GM20000 (cell line): Measurements from ENCODE around the gene TFPI2.
"Not testable (repeated sequence)": the region's sequence is repeated elsewhere in the genome, so short reads cannot be mapped to it uniquely, and the experiment has no call there.

Experiments
- DNase-seq: peaks from one replicate; pipeline ENCODE4 v3.0.0; 2012; ENCODE audit warnings: low spot score
- TF ChIP-seq, protein P1 (sequence below): IDR thresholded peaks from 2 replicates; pipeline ENCODE4 v1.5.1; 2012; ENCODE audit warnings: mild to moderate bottlenecking, control low read depth; ENCODE audit errors: extremely low read depth, missing control alignments

Gene TFPI2

DNA sequence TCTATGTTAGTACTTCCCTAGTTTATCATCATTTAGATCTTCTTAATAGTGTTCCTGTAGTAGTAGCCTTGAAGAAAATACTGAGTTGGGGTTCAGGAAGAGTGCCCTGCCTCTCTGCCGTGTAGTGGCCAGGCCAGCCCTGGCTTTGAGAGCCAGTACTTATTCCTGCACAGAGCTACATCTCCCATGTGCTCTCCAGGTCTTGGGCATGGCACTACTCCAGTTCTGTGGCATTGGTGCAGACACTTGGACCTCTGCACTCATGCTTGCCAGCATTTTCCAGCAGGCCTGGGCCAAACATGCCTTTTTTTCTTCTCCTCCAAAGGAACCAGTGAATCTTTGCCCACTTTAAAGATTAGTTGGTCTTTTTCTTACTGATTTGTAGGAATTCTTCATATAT, 36.2 kb upstream of the TFPI2 start:
- TF ChIP-seq, protein P1, sequence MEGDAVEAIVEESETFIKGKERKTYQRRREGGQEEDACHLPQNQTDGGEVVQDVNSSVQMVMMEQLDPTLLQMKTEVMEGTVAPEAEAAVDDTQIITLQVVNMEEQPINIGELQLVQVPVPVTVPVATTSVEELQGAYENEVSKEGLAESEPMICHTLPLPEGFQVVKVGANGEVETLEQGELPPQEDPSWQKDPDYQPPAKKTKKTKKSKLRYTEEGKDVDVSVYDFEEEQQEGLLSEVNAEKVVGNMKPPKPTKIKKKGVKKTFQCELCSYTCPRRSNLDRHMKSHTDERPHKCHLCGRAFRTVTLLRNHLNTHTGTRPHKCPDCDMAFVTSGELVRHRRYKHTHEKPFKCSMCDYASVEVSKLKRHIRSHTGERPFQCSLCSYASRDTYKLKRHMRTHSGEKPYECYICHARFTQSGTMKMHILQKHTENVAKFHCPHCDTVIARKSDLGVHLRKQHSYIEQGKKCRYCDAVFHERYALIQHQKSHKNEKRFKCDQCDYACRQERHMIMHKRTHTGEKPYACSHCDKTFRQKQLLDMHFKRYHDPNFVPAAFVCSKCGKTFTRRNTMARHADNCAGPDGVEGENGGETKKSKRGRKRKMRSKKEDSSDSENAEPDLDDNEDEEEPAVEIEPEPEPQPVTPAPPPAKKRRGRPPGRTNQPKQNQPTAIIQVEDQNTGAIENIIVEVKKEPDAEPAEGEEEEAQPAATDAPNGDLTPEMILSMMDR: no peak
- DNase-seq: no peak

GRCh38 chr7:93923942-93924341, 33.4 kb upstream of the TFPI2 start:
- TF ChIP-seq, protein P1: no peak
- no peak for DNase-seq

GRCh38 chr7:93923296-93923695, 32.7 kb upstream of the TFPI2 start:
- TF ChIP-seq, protein P1: no peak

DNA sequence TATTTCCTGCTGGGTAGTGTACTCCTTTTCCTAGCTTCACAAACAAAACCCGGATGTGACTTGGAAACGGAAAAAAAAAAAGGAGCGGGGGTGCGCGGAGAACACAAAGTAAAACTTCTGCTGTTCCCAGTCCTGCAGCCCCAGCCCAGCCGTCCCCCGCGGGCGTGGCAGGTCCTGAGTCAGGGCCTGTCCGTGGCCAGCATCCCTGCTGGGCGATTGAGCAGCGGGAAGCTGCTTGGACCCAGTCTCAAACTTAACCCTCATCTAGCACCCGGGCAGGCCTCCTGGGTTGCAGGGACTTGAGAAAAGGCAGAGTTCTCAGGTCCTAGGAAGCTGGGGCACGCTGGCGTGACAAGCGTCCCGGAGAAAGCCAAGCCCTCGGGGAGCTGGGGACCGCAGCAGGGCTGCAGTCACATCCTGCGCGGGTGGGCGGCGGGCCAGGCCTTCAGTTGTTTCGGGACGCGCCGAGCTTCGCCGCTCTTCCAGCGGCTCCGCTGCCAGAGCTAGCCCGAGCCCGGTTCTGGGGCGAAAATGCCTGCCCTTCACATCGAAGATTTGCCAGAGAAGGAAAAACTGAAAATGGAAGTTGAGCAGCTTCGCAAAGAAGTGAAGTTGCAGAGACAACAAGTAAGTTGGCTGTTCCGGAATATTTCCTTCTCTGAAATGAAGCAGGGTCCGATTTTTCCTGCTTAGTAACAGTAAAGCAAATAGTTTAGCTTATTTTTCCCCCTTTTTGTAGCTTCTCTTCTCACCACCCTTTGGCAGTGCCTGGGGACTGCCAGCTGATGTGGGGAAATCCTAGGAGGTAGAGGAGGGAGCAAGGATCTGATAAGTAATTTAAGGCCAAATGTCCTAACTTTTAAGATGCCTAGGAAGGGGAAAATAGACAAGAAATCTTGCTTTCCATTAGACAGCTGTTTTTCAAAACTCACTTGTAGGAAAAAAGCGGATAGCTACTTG, 31.3 kb upstream of the TFPI2 start, which contains the start of gene GNG11:
Gene GNG11 (plus strand): TSS at position 129 of the 960 bp plus-strand sequence. CDS start 403 bp downstream, at position 532.
- TF ChIP-seq, protein P1: no peak
- peak; percentile 37 for DNase-seq

More at GRCh38 chr7:93923296-93923695, 32.7 kb upstream of the TFPI2 start:
- no peak for DNase-seq

DNA sequence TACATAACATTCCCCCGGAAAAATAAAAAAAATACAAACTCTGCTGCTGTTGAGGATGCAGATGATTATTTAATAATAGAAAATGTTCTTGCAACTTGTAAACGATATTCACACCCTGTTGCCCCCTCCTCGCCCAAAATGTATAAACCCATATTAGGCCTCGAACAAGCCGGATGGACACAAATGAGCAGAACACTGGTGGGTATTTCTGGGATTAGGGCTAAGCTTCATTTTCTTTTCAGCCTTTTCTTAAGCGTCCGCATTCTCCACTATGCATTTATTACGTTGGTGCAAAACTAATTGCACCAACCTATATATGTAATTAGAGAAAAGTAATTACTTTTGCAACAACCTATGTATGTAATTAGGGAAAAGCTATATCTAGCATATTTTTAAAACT, 30.6 kb upstream of the TFPI2 start:
- TF ChIP-seq, protein P1: no peak

DNA sequence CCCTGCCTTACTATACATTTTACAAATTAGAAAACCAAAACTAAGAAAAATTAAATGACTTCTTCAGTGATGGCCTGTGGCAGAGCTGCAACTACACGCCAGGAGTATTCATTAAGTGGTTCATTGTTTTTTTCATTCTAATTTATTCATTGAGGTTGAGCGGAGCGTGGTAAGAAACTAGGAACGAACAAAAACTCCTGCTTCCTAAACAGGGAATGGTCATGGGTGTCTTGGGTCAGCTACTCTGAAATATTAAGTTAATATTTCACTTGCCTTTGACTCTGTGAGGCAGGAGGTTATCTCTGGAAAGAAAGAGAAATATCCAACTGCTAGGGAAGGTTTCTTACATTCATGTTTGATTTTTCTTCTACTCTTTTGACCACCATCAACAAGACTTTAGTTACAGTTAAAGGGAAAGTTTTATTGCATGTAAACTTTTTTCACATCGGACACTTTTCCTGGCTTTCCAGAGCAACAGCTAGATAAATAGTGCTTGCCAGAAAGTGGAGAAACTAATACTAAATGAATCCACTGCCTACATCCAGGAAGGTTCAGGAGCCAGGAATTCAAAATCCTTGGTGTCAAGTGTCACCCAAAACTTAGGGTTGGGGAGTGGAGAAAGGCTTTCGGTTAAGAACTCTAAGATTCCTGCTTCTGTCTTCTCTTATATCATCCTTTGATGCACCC, 30.1 kb upstream of the TFPI2 start:
- TF ChIP-seq, protein P1: no peak
- no peak for DNase-seq

More for the DNA sequence above, 30.6 kb upstream of the TFPI2 start:
- no peak for DNase-seq

GRCh38 chr7:93916315-93916714, 25.8 kb upstream of the TFPI2 start:
- not testable (repeated sequence) for DNase-seq

DNA sequence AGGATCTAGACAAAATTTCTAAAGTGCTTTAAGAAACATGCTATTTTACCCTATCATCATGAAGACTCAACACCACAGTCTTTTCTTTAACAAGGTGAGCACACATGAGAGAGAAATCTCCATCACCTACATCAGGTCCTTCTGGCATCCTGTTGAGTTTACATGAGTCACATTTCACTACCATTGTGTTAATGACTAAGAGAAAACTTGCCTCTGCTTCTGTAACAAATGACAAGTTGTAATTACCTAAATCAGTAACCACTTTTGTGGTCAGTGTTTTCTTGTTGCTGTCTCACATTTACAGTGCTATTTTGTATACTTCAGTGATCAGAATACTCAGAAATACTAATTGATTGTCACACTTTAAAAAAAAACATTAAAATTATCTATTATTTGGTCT, 25.3 kb upstream of the TFPI2 start:
- DNase-seq: not testable (repeated sequence)

DNA sequence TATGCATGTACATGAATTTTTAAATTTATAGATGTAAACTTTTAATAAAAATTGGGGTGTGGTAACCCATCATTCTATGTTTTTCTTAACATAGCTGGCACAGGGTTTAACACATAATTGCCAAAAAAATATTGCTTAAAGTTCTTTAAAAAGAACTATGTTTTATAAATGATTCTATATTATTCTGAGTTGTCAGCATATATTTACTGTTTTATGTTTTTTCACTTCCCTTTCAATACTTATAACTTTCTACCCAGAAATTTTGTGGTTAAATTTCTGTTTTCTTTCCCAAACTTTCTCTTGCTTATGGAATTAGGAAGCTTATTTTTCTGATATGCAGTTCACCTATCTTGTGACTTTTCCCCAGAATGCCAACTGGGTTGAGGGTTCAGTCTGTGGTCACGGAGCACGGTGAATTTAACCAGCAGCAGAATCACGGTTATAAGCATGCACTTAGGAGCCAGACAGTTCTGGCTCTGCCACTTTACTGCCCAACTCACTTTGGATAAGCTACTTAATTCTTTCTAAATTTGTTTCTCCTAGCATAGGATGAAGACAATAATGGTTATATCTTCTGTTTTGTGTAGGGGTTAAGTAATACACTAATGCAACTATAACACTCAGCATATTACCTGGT, 24.8 kb upstream of the TFPI2 start:
- DNase-seq: not testable (repeated sequence)
